WTC11 (cell line): ENCODE measurements around the gene PRELID1. TPM values are rescaled to one million over a fixed set of nuclear protein-coding genes. Genes with fewer than 3 reads are reported as not detected.
"Not testable (repeated sequence)": the region's sequence is repeated elsewhere in the genome, so short reads cannot be mapped to it uniquely, and the experiment has no call there.

Experiments
- ATAC-seq: fragments of 200-7000 bp; cut with Tn5 transposase; 2 replicates; pipeline ENCODE4 v1.10.0; 2021; ENCODE audit warnings: mild to moderate bottlenecking, moderate library complexity
- CTCF ChIA-PET: fragments of 300-600 bp; sonication (Branson Sonifier 250); formaldehyde crosslinking; loops from one replicate; lab custom pipeline; 2021; ENCODE audit warnings: antibody characterized with exemption; lab: Charles Lee
- POLR2A ChIA-PET: fragments of 350-600 bp; sonication (Branson Sonifier 250); formaldehyde crosslinking; loops from one replicate; lab custom pipeline; 2021; ENCODE audit warnings: antibody characterized with exemption; lab: Charles Lee
- DNase-seq: peaks from one replicate; pipeline ENCODE4 v3.0.0; 2021; ENCODE audit warnings: low spot score
- H3K27ac Mint-ChIP-seq: 2 replicates; pipeline ENCODE4 v1.8.0; 2021; ENCODE audit warnings: mixed read lengths
- H3K27me3 Mint-ChIP-seq: 2 replicates; pipeline ENCODE4 v1.8.0; 2021; ENCODE audit warnings: low read depth, mild to moderate bottlenecking, moderate library complexity, mixed read lengths
- H3K36me3 Mint-ChIP-seq: 2 replicates; pipeline ENCODE4 v1.8.0; 2021; ENCODE audit warnings: mixed read lengths
- H3K4me1 Mint-ChIP-seq: 2 replicates; pipeline ENCODE4 v1.8.0; 2022; ENCODE audit warnings: mixed read lengths
- H3K4me3 Mint-ChIP-seq: 2 replicates; pipeline ENCODE4 v1.8.0; 2021; ENCODE audit warnings: mild to moderate bottlenecking, moderate library complexity, mixed read lengths
- H3K9me3 Mint-ChIP-seq: 2 replicates; pipeline ENCODE4 v1.8.0; 2021; ENCODE audit warnings: mixed read lengths
- IRF2 ChIP-seq: sonication (generic); formaldehyde crosslinking; IDR thresholded peaks from 2 replicates; pipeline ENCODE4 v1.8.0; 2022; ENCODE audit warnings: low read depth, missing genetic modification reagents, borderline replicate concordance
- PRRX2 ChIP-seq: fragments of 250-450 bp; sonication (Bioruptor Pico); IDR thresholded peaks from 2 replicates; pipeline ENCODE4 v1.8.0; 2021; ENCODE audit warnings: mild to moderate bottlenecking
- USF2 ChIP-seq: sonication (generic); formaldehyde crosslinking; IDR thresholded peaks from 2 replicates; pipeline ENCODE4 v1.8.1; 2023; ENCODE audit warnings: mild to moderate bottlenecking, missing genetic modification reagents, moderate library complexity
- ZNF219 ChIP-seq: sonication (generic); formaldehyde crosslinking; IDR thresholded peaks from 2 replicates; pipeline ENCODE4 v1.8.0; 2023; ENCODE audit warnings: missing genetic modification reagents, mild to moderate bottlenecking, borderline replicate concordance
- ZNF263 ChIP-seq: sonication (generic); formaldehyde crosslinking; IDR thresholded peaks from 2 replicates; pipeline ENCODE4 v1.8.1; 2022; ENCODE audit warnings: low read depth, mild to moderate bottlenecking, moderate library complexity, missing genetic modification reagents
- total RNA-seq: library from RNA; stranded (reverse); gene quantifications from 3 replicates; pipeline ENCODE4 v1.2.3, GENCODE V29; 2021
- TF ChIP-seq, protein P1 (sequence below): sonication (generic); formaldehyde crosslinking; IDR thresholded peaks from 2 replicates; pipeline ENCODE4 v1.8.1; 2023; ENCODE audit warnings: mild to moderate bottlenecking, missing genetic modification reagents, borderline replicate concordance
- TF ChIP-seq, protein P2 (sequence below): sonication (generic); formaldehyde crosslinking; IDR thresholded peaks from 2 replicates; pipeline ENCODE4 v1.8.0; 2022; ENCODE audit warnings: mild to moderate bottlenecking, missing genetic modification reagents

PRELID1 gene
- total RNA-seq, 1 experiment from 2014 or later = 273 TPM

GRCh38 chr5:177304392-177305119 is 957 bp downstream of the PRELID1 start (continued):
- TF ChIP-seq, protein P1, sequence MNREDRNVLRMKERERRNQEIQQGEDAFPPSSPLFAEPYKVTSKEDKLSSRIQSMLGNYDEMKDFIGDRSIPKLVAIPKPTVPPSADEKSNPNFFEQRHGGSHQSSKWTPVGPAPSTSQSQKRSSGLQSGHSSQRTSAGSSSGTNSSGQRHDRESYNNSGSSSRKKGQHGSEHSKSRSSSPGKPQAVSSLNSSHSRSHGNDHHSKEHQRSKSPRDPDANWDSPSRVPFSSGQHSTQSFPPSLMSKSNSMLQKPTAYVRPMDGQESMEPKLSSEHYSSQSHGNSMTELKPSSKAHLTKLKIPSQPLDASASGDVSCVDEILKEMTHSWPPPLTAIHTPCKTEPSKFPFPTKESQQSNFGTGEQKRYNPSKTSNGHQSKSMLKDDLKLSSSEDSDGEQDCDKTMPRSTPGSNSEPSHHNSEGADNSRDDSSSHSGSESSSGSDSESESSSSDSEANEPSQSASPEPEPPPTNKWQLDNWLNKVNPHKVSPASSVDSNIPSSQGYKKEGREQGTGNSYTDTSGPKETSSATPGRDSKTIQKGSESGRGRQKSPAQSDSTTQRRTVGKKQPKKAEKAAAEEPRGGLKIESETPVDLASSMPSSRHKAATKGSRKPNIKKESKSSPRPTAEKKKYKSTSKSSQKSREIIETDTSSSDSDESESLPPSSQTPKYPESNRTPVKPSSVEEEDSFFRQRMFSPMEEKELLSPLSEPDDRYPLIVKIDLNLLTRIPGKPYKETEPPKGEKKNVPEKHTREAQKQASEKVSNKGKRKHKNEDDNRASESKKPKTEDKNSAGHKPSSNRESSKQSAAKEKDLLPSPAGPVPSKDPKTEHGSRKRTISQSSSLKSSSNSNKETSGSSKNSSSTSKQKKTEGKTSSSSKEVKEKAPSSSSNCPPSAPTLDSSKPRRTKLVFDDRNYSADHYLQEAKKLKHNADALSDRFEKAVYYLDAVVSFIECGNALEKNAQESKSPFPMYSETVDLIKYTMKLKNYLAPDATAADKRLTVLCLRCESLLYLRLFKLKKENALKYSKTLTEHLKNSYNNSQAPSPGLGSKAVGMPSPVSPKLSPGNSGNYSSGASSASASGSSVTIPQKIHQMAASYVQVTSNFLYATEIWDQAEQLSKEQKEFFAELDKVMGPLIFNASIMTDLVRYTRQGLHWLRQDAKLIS = no peak
- TF ChIP-seq USF2 (CRISPR knock-in tag) = no peak
- TF ChIP-seq, protein P2, sequence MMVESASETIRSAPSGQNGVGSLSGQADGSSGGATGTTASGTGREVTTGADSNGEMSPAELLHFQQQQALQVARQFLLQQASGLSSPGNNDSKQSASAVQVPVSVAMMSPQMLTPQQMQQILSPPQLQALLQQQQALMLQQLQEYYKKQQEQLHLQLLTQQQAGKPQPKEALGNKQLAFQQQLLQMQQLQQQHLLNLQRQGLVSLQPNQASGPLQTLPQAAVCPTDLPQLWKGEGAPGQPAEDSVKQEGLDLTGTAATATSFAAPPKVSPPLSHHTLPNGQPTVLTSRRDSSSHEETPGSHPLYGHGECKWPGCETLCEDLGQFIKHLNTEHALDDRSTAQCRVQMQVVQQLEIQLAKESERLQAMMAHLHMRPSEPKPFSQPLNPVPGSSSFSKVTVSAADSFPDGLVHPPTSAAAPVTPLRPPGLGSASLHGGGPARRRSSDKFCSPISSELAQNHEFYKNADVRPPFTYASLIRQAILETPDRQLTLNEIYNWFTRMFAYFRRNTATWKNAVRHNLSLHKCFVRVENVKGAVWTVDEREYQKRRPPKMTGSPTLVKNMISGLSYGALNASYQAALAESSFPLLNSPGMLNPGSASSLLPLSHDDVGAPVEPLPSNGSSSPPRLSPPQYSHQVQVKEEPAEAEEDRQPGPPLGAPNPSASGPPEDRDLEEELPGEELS (CRISPR knock-in tag) = no peak

GRCh38 chr5:177306103-177306640 is 2.6 kb downstream of the PRELID1 start:
- peaks cover 31% of the 10 kb centered on the region for H3K4me1 Mint-ChIP-seq
- POLR2A ChIA-PET, H3K27me3 Mint-ChIP-seq: not testable (repeated sequence)

DNA sequence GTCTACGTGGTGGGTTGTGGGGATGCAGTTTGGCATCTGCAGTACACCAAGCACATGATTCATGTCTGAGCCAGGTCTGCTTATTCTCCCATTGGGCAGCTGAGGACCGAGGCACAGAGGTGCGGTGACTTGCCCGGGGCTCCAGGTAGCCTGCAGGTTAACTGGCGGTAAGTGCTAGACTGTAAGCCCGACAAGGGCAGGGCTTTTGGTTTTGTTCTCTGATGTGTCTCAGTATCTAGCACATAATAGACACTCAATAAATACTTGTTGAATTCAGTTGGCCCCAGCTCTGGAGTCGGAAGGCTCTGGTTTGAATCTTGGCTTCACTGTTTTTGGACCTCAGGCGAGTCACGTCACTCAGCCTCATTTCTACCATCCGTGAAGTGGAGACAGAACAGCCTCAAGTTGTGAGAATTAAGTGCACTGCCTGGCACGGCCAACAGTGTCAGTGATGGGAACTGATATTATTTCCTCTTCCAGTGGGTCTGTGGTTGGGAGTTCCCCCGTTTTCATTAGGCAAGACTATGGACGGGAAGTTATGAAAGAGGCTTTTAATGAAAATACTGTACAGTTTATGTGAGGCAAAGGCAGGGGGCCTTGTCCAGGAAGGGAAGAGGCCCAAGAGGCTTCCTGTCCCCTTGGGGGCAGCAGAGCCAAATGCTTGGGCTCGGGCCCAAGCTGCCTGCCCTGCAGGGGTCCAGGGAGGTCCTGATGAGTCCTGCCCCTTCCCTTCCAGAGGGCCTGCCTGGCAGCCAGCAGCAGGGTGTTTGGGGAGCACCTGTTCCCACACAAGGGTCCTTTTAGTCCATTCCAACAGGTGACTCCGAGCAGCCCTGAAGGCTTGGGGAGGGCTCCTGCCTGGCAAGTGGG is 3.3 kb downstream of the PRELID1 start:
- no peak overlapping the region for H3K27ac Mint-ChIP-seq
- ChIA-PET CTCF (interaction anchor here (0.7 to 4.5 kb wide), 7 partner anchors 11 to 192 kb away, joined by 3 to 85 read pairs (median 4); partner anchors contain the start of genes PDLIM7 and PFN3), POLR2A (no interaction called here)
- peaks cover 29% of the 10 kb centered on the region for H3K36me3 Mint-ChIP-seq
- TF ChIP-seq PRRX2 (CRISPR knock-in tag) (0 out of 2 replicates have a peak, but pooled peaks have one; percentile 63), ZNF219 (CRISPR knock-in tag) (no peak)
- peaks cover 29% of the 10 kb centered on the region for H3K4me1 Mint-ChIP-seq
- H3K4me3 Mint-ChIP-seq = no peak overlapping the region; the same call in 1 of the 2 replicates
- DNase-seq = no peak
- no peaks in the 10 kb centered on the region for H3K27me3 Mint-ChIP-seq
- no peak for ATAC-seq
- H3K9me3 Mint-ChIP-seq = no peaks in the 10 kb centered on the region

More at GRCh38 chr5:177306103-177306640, 2.6 kb downstream of the PRELID1 start:
- H3K4me3 Mint-ChIP-seq, H3K9me3 Mint-ChIP-seq, H3K27ac Mint-ChIP-seq, ATAC-seq, DNase-seq, CTCF ChIA-PET: not testable (repeated sequence)
- H3K36me3 Mint-ChIP-seq = peaks cover 29% of the 10 kb centered on the region

GRCh38 chr5:177307544-177308363 is 4.2 kb downstream of the PRELID1 start:
- DNase-seq (no peak), ATAC-seq (no peak)
- H3K27ac Mint-ChIP-seq = no peak overlapping the region
- no peaks in the 10 kb centered on the region for H3K9me3 Mint-ChIP-seq
- H3K4me3 Mint-ChIP-seq = no peak overlapping the region
- H3K36me3 Mint-ChIP-seq = peaks cover 29% of the 10 kb centered on the region
- H3K27me3 Mint-ChIP-seq = no peaks in the 10 kb centered on the region
- TF ChIP-seq ZNF263 (CRISPR knock-in tag) (0 out of 2 replicates have a peak, but pooled peaks have one; percentile 35), IRF2 (no peak)
- peaks cover 25% of the 10 kb centered on the region for H3K4me1 Mint-ChIP-seq
- POLR2A ChIA-PET = interaction anchor here (1.2 kb wide), 2 partner anchors 140 to 174 kb away, joined by 3 read pairs; partner anchors contain the start of gene NSD1
- CTCF ChIA-PET = interaction anchor here (0.7 to 4.5 kb wide), 13 partner anchors 10 to 221 kb away, joined by 3 to 85 read pairs (median 21); partner anchors contain the start of genes FGFR4, GRK6, PDLIM7 and PFN3
